GM10847 (cell line): ENCODE results near the gene GNAL.

Experiments
- POLR2A ChIP-seq: IDR thresholded peaks from 2 replicates; pipeline ENCODE4 v1.6.1; 2011; ENCODE audit not compliant: insufficient read length; ENCODE audit errors: extremely low read depth

The GNAL gene

GRCh38 chr18:11747731-11748130, 58.7 kb downstream of the GNAL start:
- no peak for TF ChIP-seq POLR2A

GRCh38 chr18:11749305-11749704, 60.2 kb downstream of the GNAL start:
- TF ChIP-seq POLR2A = no peak

- TF ChIP-seq POLR2A = no peak
Measured at GRCh38 chr18:11750171-11750570, 61.1 kb downstream of the GNAL start.

- TF ChIP-seq POLR2A = no peak
Measured at GRCh38 chr18:11750581-11751310, 61.7 kb downstream of the GNAL start.

GRCh38 chr18:11751341-11752115, 62.5 kb downstream of the GNAL start:
- TF ChIP-seq POLR2A = no peak

GRCh38 chr18:11752116-11752911, 63.2 kb downstream of the GNAL start:
- TF ChIP-seq POLR2A = no peak

GRCh38 chr18:11754979-11755378, 65.9 kb downstream of the GNAL start:
- no peak for TF ChIP-seq POLR2A

- TF ChIP-seq POLR2A = no peak
Measured at GRCh38 chr18:11757084-11757590, 68.1 kb downstream of the GNAL start.

GRCh38 chr18:11759456-11759855, 70.4 kb downstream of the GNAL start:
- TF ChIP-seq POLR2A = no peak

GRCh38 chr18:11760498-11761167, 71.6 kb downstream of the GNAL start:
- no peak for TF ChIP-seq POLR2A

- no peak for TF ChIP-seq POLR2A
Measured at GRCh38 chr18:11761553-11761952, 72.5 kb downstream of the GNAL start.

- TF ChIP-seq POLR2A = no peak
Measured at GRCh38 chr18:11762429-11762828, 73.4 kb downstream of the GNAL start.

- no peak for TF ChIP-seq POLR2A
Measured at GRCh38 chr18:11767329-11767728, 78.3 kb downstream of the GNAL start.

GRCh38 chr18:11767935-11768334, 78.9 kb downstream of the GNAL start:
- no peak for TF ChIP-seq POLR2A

- no peak for TF ChIP-seq POLR2A
Measured at GRCh38 chr18:11775436-11776174, 86.5 kb downstream of the GNAL start.

GRCh38 chr18:11780042-11780441, 91.0 kb downstream of the GNAL start:
- no peak for TF ChIP-seq POLR2A
